ENCODE measurements around the gene FAM170A. TPM values are rescaled to one million over a fixed set of nuclear protein-coding genes. Genes with fewer than 3 reads are reported as not detected.

The FAM170A gene
- total RNA-seq, 1 experiment from 2014 or later = not detected

- CTCF ChIA-PET = no interaction called here
- Mint-ChIP-seq H3K36me3 (ENCODE audit: insufficient read depth, unreplicated experiment) (no peaks in the 10 kb centered on the region), H3K27me3 (ENCODE audit: unreplicated experiment) (no peaks in the 10 kb centered on the region), H3K9me3 (ENCODE audit: low read depth, unreplicated experiment) (peaks cover 5% of the 10 kb centered on the region), H3K4me1 (ENCODE audit: low read depth, unreplicated experiment) (no peaks in the 10 kb centered on the region), H3K4me3 (ENCODE audit: low read depth, unreplicated experiment) (no peak overlapping the region), H3K27ac (ENCODE audit: unreplicated experiment) (no peak overlapping the region)
- TF ChIP-seq CTCF (IDR thresholded peaks at IDR 0.05; ENCODE audit: unreplicated experiment) = no peak
- no TSS peak for BruUV-seq (replicated peaks)
- no peak for DNase-seq
- intact Hi-C loops (cut with micrococcal nuclease; ENCODE audit: unreplicated experiment) = no loop called here
Measured at GRCh38 chr5:119681734-119682133, 52.4 kb downstream of the FAM170A start.

DNA sequence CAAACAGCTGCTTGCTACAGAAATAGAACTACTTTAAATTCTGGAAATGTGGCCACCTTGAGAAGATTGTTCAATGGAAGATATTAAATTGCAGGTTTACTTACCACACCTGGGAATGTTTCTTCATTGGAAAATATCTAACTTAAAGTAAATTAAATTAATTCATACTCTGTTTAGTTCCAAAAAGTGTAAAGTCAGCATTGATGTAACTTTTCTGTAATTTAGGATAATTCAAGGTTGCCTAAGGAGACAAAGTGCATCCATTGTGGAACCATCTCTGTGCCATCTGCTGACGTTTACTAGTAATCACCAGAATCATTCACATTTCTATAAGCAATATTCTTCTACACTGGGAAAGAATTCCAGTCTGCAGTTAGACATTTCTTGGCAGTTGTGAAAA is 53.0 kb downstream of the FAM170A start:
- DNase-seq = no peak
- Mint-ChIP-seq H3K4me1 (ENCODE audit: low read depth, unreplicated experiment) (no peaks in the 10 kb centered on the region), H3K27me3 (ENCODE audit: unreplicated experiment) (no peaks in the 10 kb centered on the region), H3K4me3 (ENCODE audit: low read depth, unreplicated experiment) (no peak overlapping the region), H3K36me3 (ENCODE audit: insufficient read depth, unreplicated experiment) (no peaks in the 10 kb centered on the region), H3K9me3 (ENCODE audit: low read depth, unreplicated experiment) (peaks cover 5% of the 10 kb centered on the region), H3K27ac (ENCODE audit: unreplicated experiment) (no peak overlapping the region)
- intact Hi-C loops (cut with micrococcal nuclease; ENCODE audit: unreplicated experiment) = no loop called here
- CTCF ChIA-PET = no interaction called here
- no TSS peak for BruUV-seq (replicated peaks)
- TF ChIP-seq CTCF (IDR thresholded peaks at IDR 0.05; ENCODE audit: unreplicated experiment) = no peak

Other genes with a start within 250 kb of the FAM170A start
- 246 and 265 TPM in 2 replicates for gene HSD17B4, start 177.1 kb upstream of the FAM170A start, total RNA-seq (2022)

Measured in Calu3 (cell line).